Transverse colon (tissue), 3 donors: Measurements from ENCODE around the gene PRRX2.

Source experiments
- CTCF ChIP-seq, 5 experiments: fragments of 200-600 bp in 3 of 5; fragments of 450-650 bp in 2 of 5; sonication (generic) in 3 of 5; IDR thresholded peaks; 1 replicate in 2 of 5; 2 replicates in 3 of 5; pipeline ENCODE4 v1.5.1; 2016 to 2017; ENCODE audit warnings: antibody characterized with exemption in 5 of 5, inconsistent platforms in 3 of 5, mild to moderate bottlenecking in 2 of 5, moderate library complexity in 1 of 5
- EP300 ChIP-seq: sonication (generic); formaldehyde crosslinking; IDR thresholded peaks from one replicate; pipeline ENCODE4 v1.6.1; 2017; ENCODE audit warnings: antibody characterized with exemption, low read depth

- no peak for TF ChIP-seq CTCF (IDR thresholded peaks at IDR 0.05)
- no peak for TF ChIP-seq EP300
Measured at GRCh38 chr9:129655154-129655553, 10.3 kb upstream of the PRRX2 start.
